SJSA1 (cell line): ENCODE measurements around the gene PLCD3. TPM values are rescaled to one million over a fixed set of nuclear protein-coding genes. Genes with fewer than 3 reads are reported as not detected.

Source experiments
- DNase-seq, 2 experiments: peaks; one replicate each; pipeline ENCODE4 v3.0.0-alpha.2; 2015 to 2020; ENCODE audit warnings: low spot score in 2 of 2, low read depth in 1 of 2
- H3K27ac ChIP-seq: fragments of 250-450 bp; sonication (Bioruptor Pico); 2 replicates; pipeline ENCODE4 v1.5.1; 2020; ENCODE audit warnings: mild to moderate bottlenecking, moderate library complexity
- H3K27me3 ChIP-seq: fragments of 250-450 bp; sonication (Bioruptor Pico); replicated peaks from 2 replicates; pipeline ENCODE4 v1.5.1; 2020; ENCODE audit warnings: mild to moderate bottlenecking, moderate library complexity
- H3K36me3 ChIP-seq: fragments of 250-450 bp; sonication (Bioruptor Pico); 2 replicates; pipeline ENCODE4 v1.5.1; 2020; ENCODE audit warnings: mild to moderate bottlenecking
- H3K4me1 ChIP-seq: fragments of 250-450 bp; sonication (Bioruptor Pico); replicated peaks from 2 replicates; pipeline ENCODE4 v1.6.1; 2021; ENCODE audit warnings: mild to moderate bottlenecking
- H3K4me3 ChIP-seq: fragments of 250-450 bp; sonication (Bioruptor Pico); 2 replicates; pipeline ENCODE4 v1.5.1; 2020; ENCODE audit warnings: mild to moderate bottlenecking
- H3K9me3 ChIP-seq: fragments of 250-450 bp; sonication (Bioruptor Pico); replicated peaks from 2 replicates; pipeline ENCODE4 v1.5.1; 2020; ENCODE audit warnings: mild to moderate bottlenecking
- total RNA-seq: library from RNA; depleted of rRNA; stranded (reverse); fragments of >200 nt; shearing (Covaris generic); gene quantifications from 2 replicates; pipeline ENCODE4 v1.2.3, GENCODE V29; 2014

PLCD3 gene
- total RNA-seq, 1 experiment from 2014 or later = 92.5 TPM

DNA sequence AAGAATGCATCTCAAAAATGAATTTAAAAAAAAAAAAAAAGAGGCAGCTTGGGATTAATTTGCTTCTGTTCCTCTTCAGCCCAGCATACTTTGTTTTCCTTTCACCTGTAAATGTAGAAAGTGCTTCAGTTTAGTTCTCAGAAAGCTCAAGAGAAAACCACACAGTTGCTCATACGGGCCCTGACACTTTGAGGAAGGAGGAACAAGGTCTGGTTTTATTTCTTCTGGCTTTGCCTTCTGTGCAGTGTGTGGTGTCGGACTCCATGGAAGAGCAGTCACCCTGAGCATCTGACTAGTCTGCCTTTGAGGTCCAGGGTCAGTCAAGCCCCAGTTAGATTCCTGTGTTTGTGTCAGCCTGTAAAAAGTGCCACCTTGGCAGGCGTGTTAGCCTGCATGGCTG, 43.6 kb downstream of the PLCD3 start:
- DNase-seq = no peak
- Histone ChIP-seq H3K36me3 (peaks cover 90% of the 10 kb centered on the region), H3K27ac (no peak overlapping the region), H3K27me3 (no peaks in the 10 kb centered on the region), H3K9me3 (no peaks in the 10 kb centered on the region), H3K4me3 (no peak overlapping the region), H3K4me1 (peaks cover 25% of the 10 kb centered on the region)

DNA sequence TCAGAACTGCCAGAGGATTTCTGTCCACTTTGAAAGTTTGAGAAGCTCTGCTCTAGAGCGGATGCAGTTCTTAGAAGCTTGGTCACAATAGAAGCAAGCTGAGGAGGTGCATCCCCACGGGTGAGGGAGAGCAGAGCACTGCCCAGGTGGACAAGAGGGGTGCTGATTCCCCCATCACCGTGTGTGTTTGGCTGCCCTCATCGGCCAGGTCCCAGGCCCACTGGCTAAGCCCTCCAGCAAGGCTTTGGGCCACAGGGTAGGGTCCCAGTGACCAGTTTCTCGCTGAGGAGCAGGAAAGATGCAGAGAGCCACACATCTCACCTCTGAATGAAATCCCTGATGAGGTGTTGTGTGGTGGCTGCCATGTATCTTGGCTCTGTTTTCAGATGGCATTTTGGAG, 44.3 kb downstream of the PLCD3 start:
- no peaks in the 10 kb centered on the region for H3K9me3 ChIP-seq
- no peak for DNase-seq
- H3K27ac ChIP-seq = no peak overlapping the region
- peaks cover 93% of the 10 kb centered on the region for H3K36me3 ChIP-seq
- peaks cover 17% of the 10 kb centered on the region for H3K4me1 ChIP-seq
- H3K4me3 ChIP-seq = no peak overlapping the region
- no peaks in the 10 kb centered on the region for H3K27me3 ChIP-seq

DNA sequence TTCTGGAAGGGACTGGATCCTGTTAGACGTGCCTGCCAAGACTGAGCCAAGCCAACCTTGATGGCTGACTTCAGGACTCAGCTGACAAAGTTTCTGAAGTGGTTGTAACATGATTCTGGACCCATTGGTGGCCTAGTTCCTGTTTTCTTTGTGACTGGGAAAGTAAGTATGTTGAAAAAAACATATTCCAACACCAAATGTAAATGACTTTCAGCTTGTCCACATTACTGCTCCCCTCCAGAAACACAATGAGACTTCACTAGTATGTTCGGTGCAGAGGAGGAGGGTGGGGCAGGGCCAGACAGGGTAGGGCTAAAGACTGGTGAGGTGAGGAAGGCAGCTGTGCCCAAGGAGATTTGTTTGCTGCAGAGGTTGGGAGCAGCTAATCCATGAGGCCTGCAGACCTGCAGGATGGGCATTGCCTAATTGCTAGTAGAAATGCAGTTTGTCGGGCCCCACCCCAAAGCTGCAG, 44.8 kb downstream of the PLCD3 start:
- Histone ChIP-seq H3K4me1 (peaks cover 15% of the 10 kb centered on the region), H3K9me3 (no peaks in the 10 kb centered on the region), H3K27ac (no peak overlapping the region), H3K27me3 (no peaks in the 10 kb centered on the region), H3K4me3 (no peak overlapping the region), H3K36me3 (peaks cover 97% of the 10 kb centered on the region)
- DNase-seq = no peak

DNA sequence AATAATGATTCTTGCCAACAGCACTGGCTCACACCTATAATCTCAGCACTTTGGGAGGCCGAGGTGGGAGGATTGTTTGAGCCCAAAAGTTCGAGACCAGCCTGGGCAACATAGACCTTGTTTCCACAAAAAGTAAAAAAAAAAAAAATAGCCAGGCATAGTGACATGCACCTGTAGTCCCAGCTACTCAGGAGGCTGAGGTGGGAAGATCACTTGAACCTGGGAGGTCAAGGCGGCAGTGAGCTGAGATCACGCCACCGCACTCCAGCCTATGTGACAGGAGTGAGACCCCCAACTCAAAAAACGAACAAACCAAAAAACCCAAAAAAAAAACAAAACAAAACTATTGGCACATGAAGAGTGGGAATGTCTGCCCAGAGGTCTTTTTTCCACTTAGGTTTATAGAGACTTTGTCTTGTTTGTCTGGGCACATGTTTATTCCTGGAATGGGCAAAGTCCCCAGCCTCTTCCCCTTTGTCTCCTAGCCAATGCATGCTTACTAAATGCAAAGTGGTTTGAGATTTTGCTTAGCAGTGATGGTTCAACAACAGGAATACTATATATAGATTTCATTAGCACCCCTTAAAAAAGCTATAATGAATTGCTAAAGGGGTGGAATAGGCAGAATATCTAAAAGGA, 45.3 kb downstream of the PLCD3 start:
- Histone ChIP-seq H3K27me3 (no peaks in the 10 kb centered on the region), H3K4me3 (no peak overlapping the region), H3K4me1 (peaks cover 9% of the 10 kb centered on the region), H3K27ac (no peak overlapping the region), H3K9me3 (no peaks in the 10 kb centered on the region), H3K36me3 (peaks cover 100% of the 10 kb centered on the region)
- DNase-seq = no peak

DNA sequence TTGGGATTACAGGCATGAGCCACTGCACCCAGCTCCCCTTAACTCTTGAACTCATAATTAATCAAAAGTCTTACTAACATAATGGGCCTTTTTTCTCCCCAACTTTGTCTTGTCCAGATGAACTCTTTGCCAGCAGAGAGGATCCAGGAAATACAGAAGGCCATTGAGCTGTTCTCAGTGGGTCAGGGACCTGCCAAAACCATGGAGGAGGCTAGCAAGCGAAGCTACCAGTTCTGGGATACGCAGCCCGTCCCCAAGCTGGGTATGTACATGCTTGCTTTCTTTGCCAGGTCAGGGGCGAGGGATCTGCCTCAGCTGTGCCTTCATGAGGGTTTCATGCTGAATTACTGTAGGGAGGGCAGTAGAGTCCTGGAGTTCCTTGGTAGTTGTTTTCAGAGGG, 45.9 kb downstream of the PLCD3 start:
- Histone ChIP-seq H3K36me3 (peaks cover 100% of the 10 kb centered on the region), H3K27ac (no peak overlapping the region), H3K27me3 (no peaks in the 10 kb centered on the region), H3K4me3 (no peak overlapping the region), H3K4me1 (peaks cover 3% of the 10 kb centered on the region), H3K9me3 (no peaks in the 10 kb centered on the region)
- DNase-seq = no peak

DNA sequence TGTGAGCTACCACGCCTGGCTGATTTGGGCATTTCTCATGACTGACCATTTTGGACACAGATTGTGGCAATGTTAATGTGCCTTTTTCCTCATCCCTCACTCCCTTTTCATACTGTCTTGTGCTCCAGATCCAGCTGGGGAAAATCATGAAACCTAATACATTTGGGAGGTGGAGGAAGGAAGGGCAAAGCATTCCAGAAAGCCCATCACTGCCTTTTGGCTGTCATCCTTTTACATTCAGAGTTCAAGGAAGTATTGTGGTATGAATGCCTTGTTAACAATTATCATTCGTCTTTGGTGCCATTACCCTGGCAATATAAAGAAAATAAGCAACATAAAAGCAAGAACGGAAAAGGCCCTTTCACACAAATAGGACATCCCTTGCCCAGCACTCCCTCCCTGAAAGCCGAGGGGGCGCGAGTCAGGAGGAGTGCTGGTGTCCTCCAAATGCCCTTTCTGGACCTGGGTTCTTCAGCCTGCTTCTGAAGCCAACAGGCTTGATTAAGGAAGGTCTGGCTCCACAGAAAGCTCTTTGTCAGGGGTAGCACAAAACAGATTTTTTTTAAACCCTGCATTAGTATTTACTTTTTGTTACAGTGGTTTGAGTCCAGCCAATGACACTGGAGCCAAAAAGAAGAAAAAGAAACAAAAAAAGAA, 51.1 kb downstream of the PLCD3 start:
- no peak for DNase-seq
- no peaks in the 10 kb centered on the region for H3K27me3 ChIP-seq
- no peaks in the 10 kb centered on the region for H3K9me3 ChIP-seq
- no peak overlapping the region for H3K27ac ChIP-seq
- no peaks in the 10 kb centered on the region for H3K4me1 ChIP-seq
- peaks cover 84% of the 10 kb centered on the region for H3K36me3 ChIP-seq
- H3K4me3 ChIP-seq = no peak overlapping the region

DNA sequence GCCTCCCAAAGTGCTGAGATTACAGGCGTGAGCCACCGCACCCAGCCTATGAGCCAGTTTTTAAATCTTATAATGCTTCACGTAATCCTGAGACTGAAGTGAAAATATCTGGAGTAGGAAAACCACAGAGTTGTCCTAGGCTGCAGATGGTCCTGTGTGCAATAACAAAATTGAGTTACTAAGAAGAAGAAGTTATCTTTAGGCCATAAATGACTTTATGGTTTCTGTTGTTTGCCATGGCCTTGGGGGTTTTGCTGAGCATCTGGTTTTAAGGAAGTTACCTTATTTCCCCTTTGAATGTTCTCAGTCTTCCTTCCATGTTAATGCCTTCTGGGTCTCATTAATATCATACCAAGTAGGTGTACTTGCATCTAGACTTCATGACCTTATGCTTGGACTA, 54.7 kb downstream of the PLCD3 start:
- H3K27me3 ChIP-seq = no peaks in the 10 kb centered on the region
- no peaks in the 10 kb centered on the region for H3K9me3 ChIP-seq
- no peak overlapping the region for H3K4me3 ChIP-seq
- H3K27ac ChIP-seq = no peak overlapping the region
- H3K4me1 ChIP-seq = peaks cover 4% of the 10 kb centered on the region
- no peak for DNase-seq
- H3K36me3 ChIP-seq = peaks cover 82% of the 10 kb centered on the region

DNA sequence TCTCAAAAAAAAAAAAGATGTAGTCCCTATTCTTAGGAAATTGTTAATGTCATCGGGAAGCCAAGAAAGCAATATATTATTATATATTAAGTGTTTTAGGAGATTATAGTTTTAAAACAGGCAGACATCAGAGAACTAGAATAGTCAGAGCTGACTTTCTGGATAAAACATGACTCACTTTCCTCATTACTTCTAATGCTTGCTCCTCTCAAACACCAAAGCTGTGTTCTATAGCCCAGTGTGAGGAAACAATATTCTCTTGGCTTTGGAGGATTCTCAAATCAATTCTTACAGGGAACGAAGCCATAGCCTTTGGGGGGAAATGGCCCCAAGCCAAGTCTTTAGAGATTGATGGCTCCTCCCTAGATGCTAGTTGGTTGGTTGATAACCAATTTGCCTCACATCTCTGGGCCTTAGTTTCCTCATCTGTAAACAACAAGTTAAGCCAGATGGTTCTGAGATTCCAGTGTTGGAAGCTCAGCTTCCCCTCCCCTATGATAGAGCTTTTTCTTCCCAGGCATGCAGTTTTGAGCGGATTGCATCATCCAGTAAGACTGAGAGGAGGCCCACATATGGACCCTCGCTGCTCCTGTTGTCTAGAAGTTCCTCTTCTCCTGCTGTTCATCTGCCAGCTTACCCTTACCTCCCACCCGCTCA, 58.8 kb downstream of the PLCD3 start:
- DNase-seq = no peak

DNA sequence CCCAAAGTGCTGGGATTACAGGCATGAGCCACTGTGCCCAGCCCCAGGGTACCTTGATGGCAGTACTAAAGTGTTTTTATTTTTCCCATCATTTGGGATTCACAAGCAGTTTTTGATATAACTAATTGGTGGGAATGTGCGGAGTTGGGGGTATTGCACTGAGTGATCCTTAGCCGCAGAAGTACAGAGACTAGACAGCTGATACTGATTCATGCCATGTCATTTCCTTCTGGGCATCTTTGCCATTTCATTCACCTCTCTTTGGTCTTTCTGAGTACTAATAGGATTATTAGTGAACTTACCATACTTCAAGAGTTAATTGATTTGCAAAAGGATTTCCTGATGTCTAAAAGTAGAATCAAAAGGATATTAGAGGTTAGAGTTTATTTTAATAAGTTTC, 61.5 kb downstream of the PLCD3 start:
- Histone ChIP-seq H3K4me3 (no peak overlapping the region), H3K27me3 (no peaks in the 10 kb centered on the region), H3K36me3 (peaks cover 82% of the 10 kb centered on the region), H3K4me1 (peaks cover 4% of the 10 kb centered on the region), H3K27ac (no peak overlapping the region), H3K9me3 (no peaks in the 10 kb centered on the region)
- no peak for DNase-seq

More for the DNA sequence above, 58.8 kb downstream of the PLCD3 start:
- Histone ChIP-seq H3K27me3 (no peaks in the 10 kb centered on the region), H3K36me3 (peaks cover 86% of the 10 kb centered on the region), H3K9me3 (no peaks in the 10 kb centered on the region), H3K4me3 (no peak overlapping the region), H3K4me1 (peaks cover 4% of the 10 kb centered on the region), H3K27ac (peak overlapping the region; percentile 21; the same call in 1 of the 2 replicates)

DNA sequence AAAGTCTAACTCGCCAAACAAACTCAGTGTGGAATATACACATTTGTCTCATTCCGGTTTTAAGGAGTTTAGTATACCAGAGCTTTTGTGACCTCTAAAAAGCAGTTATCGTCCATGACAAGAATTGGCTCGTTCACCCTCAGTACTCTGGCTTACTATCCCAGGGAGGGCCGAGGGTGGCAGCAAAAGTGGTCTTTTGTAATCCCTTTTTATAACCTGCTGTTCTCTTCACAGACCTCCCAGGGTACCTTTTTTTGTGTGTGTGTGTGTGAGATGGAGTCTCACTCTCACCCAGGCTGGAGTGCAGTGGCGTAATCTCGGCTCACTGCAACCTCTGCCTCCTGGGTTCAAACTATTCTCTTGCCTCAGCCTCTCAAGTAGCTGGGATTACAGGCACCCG, 62.3 kb downstream of the PLCD3 start:
- Histone ChIP-seq H3K4me1 (peaks cover 4% of the 10 kb centered on the region), H3K27ac (no peak overlapping the region), H3K27me3 (no peaks in the 10 kb centered on the region), H3K36me3 (peaks cover 76% of the 10 kb centered on the region), H3K9me3 (no peaks in the 10 kb centered on the region), H3K4me3 (no peak overlapping the region)
- no peak for DNase-seq

DNA sequence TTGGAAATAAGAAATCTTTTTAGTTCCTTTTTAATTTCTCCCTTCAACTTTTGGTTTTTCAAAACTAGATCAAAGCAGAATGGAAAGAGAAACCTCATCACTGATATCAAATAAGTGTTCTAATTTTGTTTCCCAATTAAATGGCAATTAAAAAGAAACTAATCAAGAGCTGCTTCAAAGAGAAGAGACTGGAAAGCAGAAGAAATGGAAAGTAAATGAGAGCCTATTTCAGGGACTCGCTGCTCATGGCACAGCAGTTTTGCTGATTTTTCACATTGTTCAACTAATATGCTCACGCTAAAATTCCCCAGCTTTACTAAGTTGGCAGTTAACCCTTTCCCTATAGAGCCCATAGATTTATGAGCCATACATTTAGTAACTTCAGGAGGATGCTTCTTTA, 64.7 kb downstream of the PLCD3 start:
- no peak overlapping the region for H3K27ac ChIP-seq
- H3K36me3 ChIP-seq = peaks cover 66% of the 10 kb centered on the region

DNA sequence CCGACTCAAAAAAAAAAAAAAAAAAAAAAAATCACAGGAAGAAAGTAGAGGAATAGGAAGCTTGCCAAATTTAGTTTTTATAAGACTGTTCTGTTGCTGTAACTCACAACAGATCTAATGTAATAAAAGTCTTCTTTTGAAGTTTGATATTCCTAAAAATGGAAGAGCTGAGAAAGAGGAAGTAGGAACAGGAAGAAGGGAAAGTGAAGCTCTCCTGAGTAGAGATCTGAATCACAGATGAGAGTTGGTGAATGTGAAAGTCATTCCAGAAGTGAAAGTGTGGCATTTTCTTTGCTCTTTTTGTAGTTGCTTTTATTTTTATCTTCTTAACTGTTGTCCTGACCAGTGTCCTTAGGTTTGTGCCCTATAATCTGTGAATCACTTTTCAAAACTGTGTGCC, 69.1 kb downstream of the PLCD3 start:
- no peak for DNase-seq

More for the DNA sequence above, 64.7 kb downstream of the PLCD3 start:
- no peak for DNase-seq
- H3K27me3 ChIP-seq = no peaks in the 10 kb centered on the region
- H3K9me3 ChIP-seq = no peaks in the 10 kb centered on the region
- H3K4me1 ChIP-seq = peaks cover 1% of the 10 kb centered on the region
- no peak overlapping the region for H3K4me3 ChIP-seq

DNA sequence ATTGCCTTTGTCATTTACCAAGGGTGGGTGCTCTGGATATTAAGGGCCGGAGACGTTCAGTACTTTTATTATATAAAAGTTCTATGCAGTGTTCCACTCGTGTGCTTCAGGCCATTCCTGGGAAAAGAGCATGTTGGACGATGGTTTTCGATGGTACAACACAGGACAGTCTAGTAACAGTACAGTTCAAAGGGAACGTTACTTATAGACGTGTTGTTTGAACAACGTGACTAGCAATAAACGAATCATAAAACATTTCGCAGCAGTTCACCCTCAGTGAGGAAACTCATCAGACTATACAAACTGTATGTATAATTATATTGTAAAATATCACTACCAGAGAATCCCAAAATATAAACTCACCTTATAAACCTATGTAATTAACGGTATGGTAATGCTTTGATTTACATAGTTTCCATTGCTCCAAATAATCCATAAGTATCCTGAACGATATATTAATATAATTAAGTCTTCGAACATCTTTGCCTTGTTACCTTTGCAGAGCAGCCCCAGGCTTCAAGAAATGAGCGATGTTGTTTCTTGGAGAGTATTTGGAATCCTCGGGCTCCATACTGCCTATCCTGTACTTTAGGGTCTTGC, 70.6 kb downstream of the PLCD3 start:
- Histone ChIP-seq H3K9me3 (no peaks in the 10 kb centered on the region), H3K36me3 (peaks cover 20% of the 10 kb centered on the region), H3K27me3 (no peaks in the 10 kb centered on the region), H3K27ac (peak overlapping the region; percentile 83), H3K4me1 (peaks cover 16% of the 10 kb centered on the region), H3K4me3 (peak overlapping the region; percentile 66)
- DNase-seq = no peak

More for the DNA sequence above, 69.1 kb downstream of the PLCD3 start:
- H3K27me3 ChIP-seq = no peaks in the 10 kb centered on the region
- H3K4me3 ChIP-seq = no peak overlapping the region
- H3K36me3 ChIP-seq = peaks cover 31% of the 10 kb centered on the region
- H3K4me1 ChIP-seq = peaks cover 16% of the 10 kb centered on the region
- no peaks in the 10 kb centered on the region for H3K9me3 ChIP-seq
- H3K27ac ChIP-seq = no peak overlapping the region
